Measurements from ENCODE around the gene ARL11. TPM values are rescaled to one million over a fixed set of nuclear protein-coding genes. Genes with fewer than 3 reads are reported as not detected.

Gene ARL11
- total RNA-seq, 4 donors from 2014 or later: 0.20 to 0.87 (median 0.25) TPM

DNA sequence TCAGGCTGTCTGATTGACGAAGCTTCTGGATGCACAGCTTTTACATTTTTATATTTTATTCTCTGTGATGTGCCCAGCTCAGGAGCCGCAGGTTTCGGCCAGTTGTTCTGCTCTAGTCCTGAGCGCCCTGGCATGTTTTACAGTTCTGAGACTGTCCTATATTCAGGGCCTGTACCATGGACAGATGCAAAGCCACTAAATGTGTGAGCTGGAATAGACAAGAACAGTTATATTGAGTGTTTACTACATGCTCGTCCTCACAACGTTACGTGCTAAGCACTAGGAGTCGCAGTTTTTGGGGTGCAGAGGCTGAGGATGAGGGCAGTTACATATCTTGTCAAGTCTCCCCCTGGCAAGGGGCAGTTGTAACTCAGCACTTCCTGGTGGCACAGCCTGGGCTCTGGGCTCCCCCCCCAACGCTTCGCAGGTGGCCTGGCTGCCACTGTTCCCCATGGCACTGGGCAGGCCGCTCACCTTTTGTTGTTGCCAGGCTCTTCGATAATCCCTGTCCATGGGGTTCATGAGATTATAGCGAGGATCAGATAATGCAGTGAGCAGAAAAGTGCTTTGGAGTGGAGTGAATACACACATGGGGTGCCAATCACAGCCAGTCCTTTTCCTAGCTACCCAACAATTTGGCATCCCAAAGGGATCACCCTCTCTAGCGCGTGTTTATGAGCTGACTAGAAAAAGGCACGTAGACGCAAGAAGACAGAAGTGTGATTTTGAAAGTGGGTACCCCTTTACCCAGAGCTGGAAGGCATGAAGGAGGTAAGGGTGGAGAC lies 23.5 kb downstream of the ARL11 start:
- peaks cover 0 to under 1% (median 0%) of the 10 kb centered on the region in 3 donors for H3K36me3 ChIP-seq
- WGBS, 2 donors: 81 to 82% methylated on average over 17 of the region's 17 CpGs
- no peaks in the 10 kb centered on the region for H3K4me1 ChIP-seq
- H3K4me3 ChIP-seq: no peak overlapping the region
- no peaks in the 10 kb centered on the region for H3K27me3 ChIP-seq
- DNase-seq (ENCODE audit: low spot score in 2 of 2): no peak
- no peak for TF ChIP-seq CTCF (IDR thresholded peaks at IDR 0.05)
- no peak for TF ChIP-seq POLR2A (IDR thresholded peaks at IDR 0.05)
- no peak for TF ChIP-seq EP300 (IDR thresholded peaks at IDR 0.05)
- H3K9me3 ChIP-seq: no peaks in the 10 kb centered on the region
- H3K27ac ChIP-seq: no peak overlapping the region

- Histone ChIP-seq H3K27me3 (no peaks in the 10 kb centered on the region), H3K27ac (no peak overlapping the region), H3K9me3 (no peaks in the 10 kb centered on the region), H3K36me3 (peaks cover 0 to 9% (median 0%) of the 10 kb centered on the region in 3 donors), H3K4me1 (no peaks in the 10 kb centered on the region), H3K4me3 (no peak overlapping the region)
- WGBS, 2 donors: 30 to 41% methylated on average over 14 to 16 of the region's 16 CpGs
- peak in 1 of 2 donors; percentile 44 for DNase-seq (ENCODE audit: low spot score in 2 of 2)
- TF ChIP-seq CTCF (IDR thresholded peaks at IDR 0.05) (peak in 4 of 5 experiments; percentile 18 to 41 (median 28)), EP300 (IDR thresholded peaks at IDR 0.05) (no peak)
These were observed 24.3 kb downstream of the ARL11 start for GRCh38 chr13:49652355-49653305.

- no peak for DNase-seq (ENCODE audit: low spot score in 2 of 2)
- no peaks in the 10 kb centered on the region for H3K4me1 ChIP-seq
These were observed 25.2 kb downstream of the ARL11 start for GRCh38 chr13:49653478-49653877.

DNA sequence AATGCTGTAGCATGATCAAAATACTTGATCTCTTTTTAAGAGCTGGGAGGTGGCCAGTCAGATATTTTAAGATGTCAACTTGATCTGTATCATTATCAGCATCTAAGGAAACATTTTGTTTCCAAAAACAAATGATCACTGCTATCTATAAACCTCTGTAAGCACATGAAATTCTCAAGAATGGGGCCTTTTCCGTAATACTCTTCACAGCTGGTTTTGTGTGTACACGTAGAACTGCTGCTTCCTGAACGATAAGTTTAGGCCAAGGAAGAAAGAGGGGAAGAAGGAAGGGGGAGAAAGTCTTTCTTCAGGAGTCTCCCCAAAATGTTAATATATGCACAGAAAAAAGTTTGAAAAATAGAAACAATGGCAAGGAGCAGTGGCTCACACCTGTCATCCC lies 25.7 kb downstream of the ARL11 start:
- no peak overlapping the region for H3K4me3 ChIP-seq
- no peak overlapping the region for H3K27ac ChIP-seq
- no peaks in the 10 kb centered on the region for H3K4me1 ChIP-seq
- H3K9me3 ChIP-seq: no peaks in the 10 kb centered on the region
- H3K27me3 ChIP-seq: no peaks in the 10 kb centered on the region
- 91 to 94% methylated on average over 3 of the region's 3 CpGs for WGBS, 2 donors
- no peak for TF ChIP-seq CTCF (IDR thresholded peaks at IDR 0.05)
- TF ChIP-seq POLR2A (IDR thresholded peaks at IDR 0.05): no peak
- peaks cover 0 to 18% (median 0%) of the 10 kb centered on the region in 3 donors for H3K36me3 ChIP-seq
- no peak for DNase-seq (ENCODE audit: low spot score in 2 of 2)

More at GRCh38 chr13:49653478-49653877, 25.2 kb downstream of the ARL11 start:
- TF ChIP-seq CTCF (IDR thresholded peaks at IDR 0.05): no peak
- no peak for TF ChIP-seq EP300 (IDR thresholded peaks at IDR 0.05)
- TF ChIP-seq POLR2A (IDR thresholded peaks at IDR 0.05): no peak
- Histone ChIP-seq H3K4me3 (no peak overlapping the region), H3K27ac (no peak overlapping the region), H3K27me3 (no peaks in the 10 kb centered on the region), H3K9me3 (no peaks in the 10 kb centered on the region), H3K36me3 (peaks cover 0 to 16% (median 0%) of the 10 kb centered on the region in 3 donors)

- H3K4me3 ChIP-seq: no peak overlapping the region
- peaks cover 0 to 36% (median 0%) of the 10 kb centered on the region in 3 donors for H3K36me3 ChIP-seq
- 82 to 83% methylated on average over 3 of the region's 3 CpGs for WGBS, 2 donors
- no peaks in the 10 kb centered on the region for H3K27me3 ChIP-seq
- H3K4me1 ChIP-seq: no peaks in the 10 kb centered on the region
- H3K9me3 ChIP-seq: no peaks in the 10 kb centered on the region
- TF ChIP-seq CTCF (IDR thresholded peaks at IDR 0.05) (no peak), POLR2A (IDR thresholded peaks at IDR 0.05) (no peak), EP300 (IDR thresholded peaks at IDR 0.05) (no peak)
- DNase-seq (ENCODE audit: low spot score in 2 of 2): no peak
- H3K27ac ChIP-seq: no peak overlapping the region
These were observed 27.6 kb downstream of the ARL11 start for GRCh38 chr13:49655906-49656305.
